Gastroesophageal sphincter (tissue), 4 donors: ENCODE data around the gene CDH23. TPM values are rescaled to one million over a fixed set of nuclear protein-coding genes. Genes with fewer than 3 reads are reported as not detected.

ENCODE experiments used
- ATAC-seq: fragments of 150-250 bp; one replicate; pipeline ENCODE4 v1.9.1; 2016; ENCODE audit warnings: mild to moderate bottlenecking, moderate library complexity
- H3K27ac ChIP-seq, 4 donors: fragments of 200-600 bp; sonication (generic) in 3 of 4; 1 replicate in 3 of 4; 2 replicates in 1 of 4; pipeline ENCODE4 v1.5.1; 2016 to 2019
- H3K27me3 ChIP-seq: fragments of 200-600 bp; sonication (generic); one replicate; pipeline ENCODE4 v1.5.1; 2019
- H3K36me3 ChIP-seq, 2 donors: fragments of 200-600 bp; sonication (generic); one replicate each; pipeline ENCODE4 v1.5.1; 2019; ENCODE audit warnings: control low read depth in 1 of 2
- H3K4me1 ChIP-seq, 3 donors: fragments of 200-600 bp; sonication (generic); 1 replicate in 2 of 3; 2 replicates in 1 of 3; pipeline ENCODE4 v1.5.1; 2016 to 2019; ENCODE audit warnings: control low read depth in 2 of 3
- H3K4me3 ChIP-seq, 2 donors: fragments of 200-600 bp; sonication (generic); one replicate each; pipeline ENCODE4 v1.5.1; 2019; ENCODE audit warnings: mild to moderate bottlenecking in 1 of 2, moderate library complexity in 1 of 2
- H3K9me3 ChIP-seq, 3 donors: fragments of 200-600 bp; sonication (generic); one replicate each; pipeline ENCODE4 v1.5.1; 2017 to 2019; ENCODE audit warnings: control low read depth in 2 of 3
- CTCF ChIP-seq, 4 experiments: fragments of 200-600 bp in 2 of 4; fragments of 450-650 bp in 2 of 4; sonication (generic) in 1 of 4; IDR thresholded peaks; one replicate each; pipeline ENCODE4 v1.5.1; 2017 to 2019; ENCODE audit warnings: antibody characterized with exemption in 4 of 4, mild to moderate bottlenecking in 2 of 4, moderate library complexity in 2 of 4
- EP300 ChIP-seq: sonication (generic); formaldehyde crosslinking; IDR thresholded peaks from one replicate; pipeline ENCODE4 v1.6.1; 2017; ENCODE audit warnings: antibody characterized with exemption, mild to moderate bottlenecking
- POLR2A ChIP-seq, 2 donors: fragments of 450-650 bp; IDR thresholded peaks; one replicate each; pipeline ENCODE4 v1.6.1; 2017; ENCODE audit warnings: antibody characterized with exemption in 2 of 2, mild to moderate bottlenecking in 2 of 2, moderate library complexity in 1 of 2
- POLR2AphosphoS5 ChIP-seq: sonication (generic); formaldehyde crosslinking; IDR thresholded peaks from one replicate; pipeline ENCODE4 v1.6.1; 2017; ENCODE audit warnings: antibody characterized with exemption
- WGBS, 2 donors: methylation state at CpG; one replicate each; pipeline ENCODE4 v1.1.5; 2018; ENCODE audit warnings: low coverage in 1 of 2; 5-methylcytosine and 5-hydroxymethylcytosine counted together
- total RNA-seq, 4 donors: library from RNA; depleted of rRNA; stranded (reverse); fragments of >200 nt; gene quantifications; one replicate each; pipeline ENCODE4 v1.1.0, GENCODE V29; 2016

The CDH23 gene
- total RNA-seq, 4 donors from 2014 or later = 5.1 to 33.5 (median 16.2) TPM

- no peaks in the 10 kb centered on the region for H3K36me3 ChIP-seq
- H3K27ac ChIP-seq = no peak overlapping the region
- WGBS, 2 donors = 90% methylated on average over 2 to 7 of the region's 9 CpGs
- no peak for TF ChIP-seq EP300
- TF ChIP-seq POLR2A (IDR thresholded peaks at IDR 0.05) = no peak
- TF ChIP-seq CTCF (IDR thresholded peaks at IDR 0.05) = no peak
- no peak for ATAC-seq
- H3K4me1 ChIP-seq = peaks cover 0 to 16% (median 3%) of the 10 kb centered on the region in 3 donors
- H3K9me3 ChIP-seq = peaks cover 0 to 15% (median 0%) of the 10 kb centered on the region in 3 donors
- no peaks in the 10 kb centered on the region for H3K27me3 ChIP-seq
- no peak overlapping the region for H3K4me3 ChIP-seq
Measured at GRCh38 chr10:71408436-71409225, 11.9 kb downstream of the CDH23 start.

- no peaks in the 10 kb centered on the region for H3K36me3 ChIP-seq
- H3K27ac ChIP-seq = no peak overlapping the region
- H3K27me3 ChIP-seq = no peaks in the 10 kb centered on the region
- H3K9me3 ChIP-seq = peaks cover 0 to 15% (median 0%) of the 10 kb centered on the region in 3 donors
- TF ChIP-seq POLR2AphosphoS5 (no peak), POLR2A (IDR thresholded peaks at IDR 0.05) (no peak), CTCF (IDR thresholded peaks at IDR 0.05) (no peak)
- peaks cover 0 to 16% (median 3%) of the 10 kb centered on the region in 3 donors for H3K4me1 ChIP-seq
- no peak overlapping the region for H3K4me3 ChIP-seq
- ATAC-seq = no peak
- 54 to 65% methylated on average over 2 to 3 of the region's 3 CpGs for WGBS, 2 donors
Measured at GRCh38 chr10:71409516-71410104, 12.9 kb downstream of the CDH23 start.

- Histone ChIP-seq H3K27me3 (no peaks in the 10 kb centered on the region), H3K36me3 (no peaks in the 10 kb centered on the region), H3K4me3 (no peak overlapping the region), H3K4me1 (no peaks in the 10 kb centered on the region), H3K9me3 (peaks cover 0 to 15% (median 0%) of the 10 kb centered on the region in 3 donors), H3K27ac (no peak overlapping the region)
- TF ChIP-seq CTCF (IDR thresholded peaks at IDR 0.05) (no peak), EP300 (no peak), POLR2AphosphoS5 (no peak), POLR2A (IDR thresholded peaks at IDR 0.05) (no peak)
- no peak for ATAC-seq
Measured at GRCh38 chr10:71413581-71413980, 16.9 kb downstream of the CDH23 start.

- ATAC-seq = no peak
- TF ChIP-seq CTCF (IDR thresholded peaks at IDR 0.05) = no peak
- Histone ChIP-seq H3K27ac (no peak overlapping the region), H3K9me3 (peaks cover 0 to 15% (median 0%) of the 10 kb centered on the region in 3 donors), H3K36me3 (no peaks in the 10 kb centered on the region), H3K4me1 (no peaks in the 10 kb centered on the region), H3K27me3 (no peaks in the 10 kb centered on the region), H3K4me3 (no peak overlapping the region)
- 13 to 20% methylated on average over 1 of the region's 1 CpG for whole genome bisulfite sequencing, 2 donors
Measured at GRCh38 chr10:71414359-71414758, 17.6 kb downstream of the CDH23 start.

GRCh38 chr10:71419002-71419540, 22.4 kb downstream of the CDH23 start:
- no peaks in the 10 kb centered on the region for H3K27me3 ChIP-seq
- no peaks in the 10 kb centered on the region for H3K9me3 ChIP-seq
- no peaks in the 10 kb centered on the region for H3K36me3 ChIP-seq
- no peak for ATAC-seq
- TF ChIP-seq POLR2A (IDR thresholded peaks at IDR 0.05) (no peak), EP300 (no peak), CTCF (IDR thresholded peaks at IDR 0.05) (no peak)
- H3K27ac ChIP-seq = no peak overlapping the region
- H3K4me3 ChIP-seq = no peak overlapping the region
- H3K4me1 ChIP-seq = no peaks in the 10 kb centered on the region
